Measurements from ENCODE around the gene ENTR1. TPM values are rescaled to one million over a fixed set of nuclear protein-coding genes. Genes with fewer than 3 reads are reported as not detected.
A peak's percentile ranks its signal among the peaks of the same experiment; 100 is the strongest.
"Not testable (repeated sequence)": the region's sequence is repeated elsewhere in the genome, so short reads cannot be mapped to it uniquely, and the experiment has no call there.

Gene ENTR1
- total RNA-seq, 1 donor from 2014 or later = 57.9 TPM

DNA sequence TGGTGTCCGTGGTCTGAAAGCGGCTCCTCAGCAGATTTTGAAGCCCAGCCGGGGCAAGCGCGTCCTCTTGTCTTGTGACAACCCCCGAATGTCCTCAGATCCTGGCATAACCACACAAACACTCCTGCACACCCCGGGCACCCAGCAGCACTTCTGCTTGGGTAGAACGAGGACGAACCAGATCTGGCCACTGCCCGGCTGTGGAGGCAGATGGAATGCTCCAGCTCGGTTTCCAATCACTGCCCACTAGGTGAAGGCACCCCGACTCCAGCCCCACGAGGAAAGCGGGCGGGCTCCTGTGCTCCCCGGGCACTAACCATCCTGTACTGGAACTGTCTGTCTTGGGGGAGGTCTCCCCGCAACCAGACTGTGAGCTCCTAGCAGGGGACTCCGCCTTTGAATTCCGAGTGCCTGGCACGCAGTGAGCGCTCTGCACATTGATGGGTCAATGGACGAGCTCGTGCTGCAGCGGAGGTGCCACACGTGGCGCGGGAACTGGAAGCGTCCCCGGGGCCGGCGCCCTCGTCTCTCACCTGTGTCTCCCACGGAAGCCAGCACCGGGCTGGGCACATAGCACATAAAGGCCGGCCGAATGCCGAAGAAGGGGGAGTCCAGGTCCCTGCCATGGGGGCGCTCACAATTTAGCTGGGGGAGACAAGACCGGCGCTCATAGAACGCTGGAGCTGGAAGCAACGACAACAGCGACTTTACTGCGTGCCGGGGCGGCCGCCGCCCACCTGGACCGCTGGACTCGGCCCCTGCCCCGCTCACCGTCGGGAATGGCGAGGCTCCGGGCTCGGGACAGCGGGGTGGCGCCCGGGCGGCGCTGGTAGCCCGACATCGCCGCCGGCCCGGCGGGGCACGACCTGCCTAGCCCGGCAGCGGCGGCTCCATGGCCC is 608 bp downstream of the ENTR1 start:
- Mint-ChIP-seq H3K4me1 (ENCODE audit: unreplicated experiment) (peaks cover 32% of the 10 kb centered on the region), H3K4me3 (ENCODE audit: unreplicated experiment) (peak overlapping the region; percentile 86), H3K36me3 (ENCODE audit: unreplicated experiment) (peaks cover 32% of the 10 kb centered on the region), H3K27me3 (ENCODE audit: unreplicated experiment) (no peaks in the 10 kb centered on the region), H3K9me3 (ENCODE audit: unreplicated experiment) (no peaks in the 10 kb centered on the region), H3K27ac (ENCODE audit: unreplicated experiment) (peak overlapping the region; percentile 75)
- TF ChIP-seq, protein P1, sequence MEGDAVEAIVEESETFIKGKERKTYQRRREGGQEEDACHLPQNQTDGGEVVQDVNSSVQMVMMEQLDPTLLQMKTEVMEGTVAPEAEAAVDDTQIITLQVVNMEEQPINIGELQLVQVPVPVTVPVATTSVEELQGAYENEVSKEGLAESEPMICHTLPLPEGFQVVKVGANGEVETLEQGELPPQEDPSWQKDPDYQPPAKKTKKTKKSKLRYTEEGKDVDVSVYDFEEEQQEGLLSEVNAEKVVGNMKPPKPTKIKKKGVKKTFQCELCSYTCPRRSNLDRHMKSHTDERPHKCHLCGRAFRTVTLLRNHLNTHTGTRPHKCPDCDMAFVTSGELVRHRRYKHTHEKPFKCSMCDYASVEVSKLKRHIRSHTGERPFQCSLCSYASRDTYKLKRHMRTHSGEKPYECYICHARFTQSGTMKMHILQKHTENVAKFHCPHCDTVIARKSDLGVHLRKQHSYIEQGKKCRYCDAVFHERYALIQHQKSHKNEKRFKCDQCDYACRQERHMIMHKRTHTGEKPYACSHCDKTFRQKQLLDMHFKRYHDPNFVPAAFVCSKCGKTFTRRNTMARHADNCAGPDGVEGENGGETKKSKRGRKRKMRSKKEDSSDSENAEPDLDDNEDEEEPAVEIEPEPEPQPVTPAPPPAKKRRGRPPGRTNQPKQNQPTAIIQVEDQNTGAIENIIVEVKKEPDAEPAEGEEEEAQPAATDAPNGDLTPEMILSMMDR (IDR thresholded peaks at IDR 0.05) = no peak
- DNase-seq (ENCODE audit: extremely low spot score, unreplicated experiment) = no peak

DNA sequence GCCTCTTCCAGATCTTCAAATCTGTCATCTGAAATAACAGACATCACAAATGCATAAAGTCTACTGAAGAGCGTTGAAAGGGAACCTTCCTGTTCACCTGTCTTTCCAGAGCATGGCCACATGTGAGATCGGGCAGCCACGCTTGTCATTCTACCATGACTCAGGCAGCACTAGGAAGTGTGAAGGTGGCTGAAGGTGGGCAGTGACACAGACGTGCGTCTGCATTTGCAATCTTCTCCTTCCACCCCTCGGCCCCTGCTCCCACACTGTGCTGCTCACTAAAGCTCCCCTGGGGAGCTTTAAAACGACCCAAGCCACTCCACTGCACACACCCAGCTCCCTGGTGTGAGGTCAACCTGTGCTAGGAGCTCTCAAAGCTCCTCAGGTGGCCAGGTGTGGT is 2.5 kb downstream of the ENTR1 start:
- peaks cover 30% of the 10 kb centered on the region for H3K4me1 Mint-ChIP-seq (ENCODE audit: unreplicated experiment)
- TF ChIP-seq, protein P1 (IDR thresholded peaks at IDR 0.05) = no peak

DNA sequence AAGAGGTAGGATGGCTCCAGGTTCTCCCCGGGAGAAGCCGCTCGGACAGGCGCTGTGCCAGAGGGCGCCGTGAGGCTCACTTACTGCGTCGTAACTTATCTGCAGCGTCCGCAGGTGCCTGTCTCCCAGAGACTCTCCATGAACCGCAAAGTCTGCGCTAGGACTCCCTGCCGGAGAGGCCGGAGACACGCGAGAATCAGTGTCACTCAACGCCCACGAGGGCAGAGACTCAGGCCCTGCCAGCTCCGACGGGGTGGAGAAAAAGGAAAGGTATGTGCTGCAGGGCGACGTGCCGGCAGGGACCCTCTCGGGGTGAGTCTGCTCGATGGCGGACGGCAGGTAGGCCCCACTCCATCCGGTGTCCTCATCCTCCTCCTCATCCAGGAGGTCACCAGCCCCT is 3.4 kb downstream of the ENTR1 start:
- H3K27ac Mint-ChIP-seq (ENCODE audit: unreplicated experiment); DNase-seq (ENCODE audit: extremely low spot score, unreplicated experiment); H3K9me3 Mint-ChIP-seq (ENCODE audit: unreplicated experiment); H3K4me3 Mint-ChIP-seq (ENCODE audit: unreplicated experiment); H3K27me3 Mint-ChIP-seq (ENCODE audit: unreplicated experiment): not testable (repeated sequence)
- H3K36me3 Mint-ChIP-seq (ENCODE audit: unreplicated experiment) = peaks cover 33% of the 10 kb centered on the region
- peaks cover 27% of the 10 kb centered on the region for H3K4me1 Mint-ChIP-seq (ENCODE audit: unreplicated experiment)

More for the DNA sequence above, 2.5 kb downstream of the ENTR1 start:
- Mint-ChIP-seq H3K27ac (ENCODE audit: unreplicated experiment) (peak overlapping the region; percentile 34), H3K27me3 (ENCODE audit: unreplicated experiment) (no peaks in the 10 kb centered on the region), H3K4me3 (ENCODE audit: unreplicated experiment) (no peak overlapping the region), H3K9me3 (ENCODE audit: unreplicated experiment) (no peaks in the 10 kb centered on the region), H3K36me3 (ENCODE audit: unreplicated experiment) (peaks cover 35% of the 10 kb centered on the region)
- DNase-seq (ENCODE audit: extremely low spot score, unreplicated experiment) = no peak

DNA sequence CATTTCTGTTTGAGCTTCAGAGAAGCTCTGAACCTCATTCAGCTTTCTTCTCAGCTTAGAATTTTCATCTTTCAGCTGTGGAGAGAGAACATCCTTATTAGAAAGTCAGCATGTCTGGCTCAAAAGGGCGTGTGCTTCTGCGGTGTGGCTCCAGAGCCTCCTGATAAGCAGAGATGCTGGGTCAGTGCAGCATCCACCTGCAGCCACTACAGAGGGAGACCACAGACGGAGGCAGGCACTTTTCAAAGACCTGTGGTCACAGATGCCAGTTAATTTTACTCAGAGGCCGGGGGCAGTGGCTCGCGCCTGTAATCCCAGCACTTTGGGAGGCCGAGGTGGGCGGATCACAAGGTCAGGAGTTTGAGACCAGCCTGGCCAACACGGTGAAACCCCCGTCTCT is 4.5 kb downstream of the ENTR1 start:
- not testable (repeated sequence) for H3K9me3 Mint-ChIP-seq (ENCODE audit: unreplicated experiment)

DNA sequence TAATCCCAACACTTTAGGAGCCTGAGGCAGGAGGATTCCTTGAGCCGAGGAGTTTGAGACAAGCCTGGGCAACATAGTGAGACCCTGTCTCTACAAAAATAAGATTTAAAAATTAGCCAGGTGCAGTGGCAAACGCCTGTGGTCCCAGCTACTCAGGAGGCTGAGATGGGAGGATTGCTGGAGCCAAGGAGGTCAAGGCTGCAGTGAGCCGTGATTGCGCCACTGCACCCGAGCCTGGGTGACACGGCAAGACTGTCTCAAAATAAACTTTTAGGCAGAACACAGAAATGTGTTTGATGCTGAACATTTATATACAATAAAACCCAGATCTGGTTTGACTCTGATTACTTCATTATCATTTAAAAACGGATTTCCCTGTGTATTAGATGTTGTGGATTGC is 4.9 kb downstream of the ENTR1 start:
- no peaks in the 10 kb centered on the region for H3K27me3 Mint-ChIP-seq (ENCODE audit: unreplicated experiment)
- TF ChIP-seq, protein P1 (IDR thresholded peaks at IDR 0.05) = no peak
- no peak for DNase-seq (ENCODE audit: extremely low spot score, unreplicated experiment)
- H3K4me3 Mint-ChIP-seq (ENCODE audit: unreplicated experiment) = no peak overlapping the region
- no peaks in the 10 kb centered on the region for H3K9me3 Mint-ChIP-seq (ENCODE audit: unreplicated experiment)
- peaks cover 17% of the 10 kb centered on the region for H3K4me1 Mint-ChIP-seq (ENCODE audit: unreplicated experiment)
- peaks cover 33% of the 10 kb centered on the region for H3K36me3 Mint-ChIP-seq (ENCODE audit: unreplicated experiment)
- H3K27ac Mint-ChIP-seq (ENCODE audit: unreplicated experiment) = no peak overlapping the region

More for the DNA sequence above, 4.5 kb downstream of the ENTR1 start:
- DNase-seq (ENCODE audit: extremely low spot score, unreplicated experiment); H3K27ac Mint-ChIP-seq (ENCODE audit: unreplicated experiment); H3K27me3 Mint-ChIP-seq (ENCODE audit: unreplicated experiment); H3K4me3 Mint-ChIP-seq (ENCODE audit: unreplicated experiment): not testable (repeated sequence)
- Mint-ChIP-seq H3K36me3 (ENCODE audit: unreplicated experiment) (peaks cover 33% of the 10 kb centered on the region), H3K4me1 (ENCODE audit: unreplicated experiment) (peaks cover 15% of the 10 kb centered on the region)

DNA sequence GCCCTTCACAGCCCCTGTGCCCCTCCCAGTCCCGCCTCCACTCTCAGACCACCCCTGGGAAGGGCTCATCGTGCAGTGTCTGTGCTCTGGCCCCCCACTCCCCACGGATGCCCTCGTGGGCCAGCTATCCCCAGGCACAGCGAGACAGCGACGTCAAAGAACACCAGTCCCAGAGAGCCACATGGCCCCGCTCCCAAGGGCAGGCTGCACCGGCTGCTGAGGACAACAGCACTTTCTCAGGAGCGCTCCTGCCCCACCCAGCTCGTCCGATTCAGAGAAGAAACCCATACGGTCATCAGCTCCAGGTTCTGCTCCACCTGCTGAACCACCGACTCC is 5.6 kb downstream of the ENTR1 start:
- Mint-ChIP-seq H3K4me3 (ENCODE audit: unreplicated experiment) (no peak overlapping the region), H3K27ac (ENCODE audit: unreplicated experiment) (no peak overlapping the region)

More for the DNA sequence above, 5.6 kb downstream of the ENTR1 start:
- TF ChIP-seq, protein P1 (IDR thresholded peaks at IDR 0.05) = no peak
- DNase-seq (ENCODE audit: extremely low spot score, unreplicated experiment) = no peak
- Mint-ChIP-seq H3K27me3 (ENCODE audit: unreplicated experiment) (no peaks in the 10 kb centered on the region), H3K4me1 (ENCODE audit: unreplicated experiment) (peaks cover 15% of the 10 kb centered on the region), H3K36me3 (ENCODE audit: unreplicated experiment) (peaks cover 33% of the 10 kb centered on the region), H3K9me3 (ENCODE audit: unreplicated experiment) (no peaks in the 10 kb centered on the region)
